ENCODE measurements around the gene LRTM1.

LRTM1 gene

GRCh38 chr3:54928046-54928770, at the start of gene LRTM1:
Gene LRTM1 (minus strand): TSS chr3:54928059. CDS start chr3:54927911, 148 bp downstream.
- DNase-seq = no peak

- no peak for DNase-seq
These were observed 49.6 kb upstream of the LRTM1 start for GRCh38 chr3:54977439-54977838.

GRCh38 chr3:54970895-54971294, 43.0 kb upstream of the LRTM1 start:
- no peak for DNase-seq

DNA sequence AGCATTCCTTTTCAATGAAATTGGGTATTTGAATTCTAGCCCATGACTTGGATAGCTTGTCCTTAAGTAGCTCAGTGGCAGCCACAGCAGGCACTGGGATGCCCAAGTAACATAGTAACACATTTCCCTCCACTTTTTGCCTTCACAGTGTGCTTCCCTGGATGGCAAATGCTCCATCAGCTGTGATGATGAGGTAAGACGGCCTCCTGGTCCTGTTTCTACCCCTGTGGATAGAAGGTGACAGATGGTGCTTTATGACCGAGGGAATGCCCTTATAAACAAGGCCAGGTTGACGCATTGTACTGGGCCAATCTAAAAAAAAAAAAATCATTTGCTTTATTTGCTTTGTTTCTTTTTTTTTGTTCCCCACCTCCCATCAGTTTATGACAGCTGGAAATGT, 41.8 kb upstream of the LRTM1 start:
- DNase-seq = peak; percentile 78

- peak; percentile 78 for DNase-seq
These were observed 40.8 kb upstream of the LRTM1 start for GRCh38 chr3:54968546-54969172.

DNA sequence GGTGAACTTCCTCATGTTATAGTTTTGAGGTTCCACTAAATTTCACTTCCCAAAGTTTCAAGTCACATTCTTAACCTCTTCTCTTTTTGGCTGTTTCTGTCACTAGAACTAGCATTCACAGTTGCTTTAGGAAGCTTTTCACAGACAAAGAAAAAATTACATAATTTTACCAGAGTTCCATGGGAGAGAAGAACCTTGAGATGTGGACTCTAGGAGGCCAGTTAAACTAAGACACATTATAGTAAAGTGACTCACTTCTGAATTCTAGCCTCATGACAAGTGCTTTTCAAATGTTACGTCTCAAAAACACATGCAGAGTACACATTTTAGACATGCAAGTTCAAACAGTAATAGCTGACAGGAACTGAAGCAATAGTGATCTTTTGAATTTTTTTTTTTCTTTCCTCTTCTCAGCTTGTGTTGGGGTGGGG, 39.9 kb upstream of the LRTM1 start:
- no peak for DNase-seq

DNA sequence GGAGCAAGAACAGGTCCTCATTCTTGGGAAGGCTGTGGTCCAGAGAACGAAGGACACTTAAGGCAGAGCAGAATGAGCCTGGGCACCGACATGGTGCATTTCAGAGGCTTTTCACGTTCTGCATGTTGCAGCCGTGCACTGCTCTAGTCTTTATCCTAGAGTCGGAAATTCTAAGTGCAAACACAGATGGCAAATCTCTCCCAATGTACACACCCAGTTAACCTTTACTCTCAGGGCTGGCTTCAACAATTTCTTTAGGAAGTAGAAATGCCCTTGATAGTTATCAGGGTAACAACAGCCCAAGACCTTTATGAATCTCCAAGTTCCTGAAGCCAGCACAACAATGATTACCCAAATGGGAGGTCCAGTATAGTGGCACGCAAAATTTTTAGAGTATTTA, 39.1 kb upstream of the LRTM1 start:
- peak; percentile 40 for DNase-seq

DNA sequence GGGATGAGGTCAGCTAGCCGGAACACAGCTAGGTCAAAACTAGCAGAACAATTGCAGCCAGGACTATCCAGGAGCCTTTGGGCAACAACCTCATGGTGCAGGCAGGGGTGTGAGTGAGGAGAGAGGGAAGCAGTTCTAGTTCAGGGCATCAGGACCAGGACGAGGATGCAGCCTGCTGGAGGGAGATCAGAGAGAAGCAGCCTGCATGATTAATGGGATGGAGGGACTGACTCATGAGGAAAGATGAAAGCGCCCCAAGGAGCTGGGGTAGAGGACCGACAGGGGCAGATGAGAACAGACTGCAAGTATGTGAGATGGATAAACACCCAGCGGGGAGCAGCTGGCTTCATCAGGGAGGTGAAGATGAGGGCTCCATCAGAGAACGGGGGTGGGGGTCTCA, 37.9 kb upstream of the LRTM1 start:
- no peak for DNase-seq

DNA sequence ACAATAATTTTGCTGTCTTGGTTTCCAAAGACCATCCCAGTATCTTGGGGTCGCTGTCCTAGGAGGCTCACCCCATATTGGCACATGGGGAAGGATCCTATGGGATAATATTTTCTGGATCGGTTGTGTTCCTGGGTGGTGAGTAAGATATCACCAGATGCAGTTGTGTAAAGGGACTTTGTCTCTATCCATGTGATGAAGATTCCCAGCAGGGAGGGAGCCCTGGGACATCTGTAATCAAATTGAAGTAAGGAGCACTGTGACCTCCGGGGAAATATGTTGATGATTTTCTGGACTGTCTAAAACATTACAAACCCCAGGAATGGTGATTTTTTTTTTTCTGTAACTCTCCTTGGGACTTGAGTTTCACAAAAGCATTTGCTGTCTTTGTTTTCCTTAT, 36.2 kb upstream of the LRTM1 start:
- no peak for DNase-seq

DNA sequence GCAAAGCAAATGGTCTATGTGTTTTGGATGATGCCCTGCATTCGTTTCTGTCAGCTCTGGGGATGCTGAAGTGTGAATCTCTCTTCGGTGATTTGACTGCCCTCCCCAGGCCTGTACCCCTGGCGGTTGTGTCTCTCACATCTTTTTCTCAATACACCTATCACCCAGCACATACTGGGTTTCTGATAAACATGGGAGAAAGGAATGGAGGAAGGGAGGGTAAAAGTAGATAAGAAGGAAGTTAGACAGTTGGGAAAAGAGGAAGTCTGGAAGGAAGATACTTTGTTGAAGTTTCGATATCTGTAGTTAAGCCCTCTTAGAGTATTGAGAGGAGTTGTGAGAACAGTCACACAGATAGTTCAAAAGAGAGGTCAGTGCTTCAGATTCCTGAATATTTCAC, 35.8 kb upstream of the LRTM1 start:
- DNase-seq = no peak

- no peak for DNase-seq
These were observed 34.3 kb upstream of the LRTM1 start for GRCh38 chr3:54962200-54962599.

- no peak for DNase-seq
These were observed 32.8 kb upstream of the LRTM1 start for GRCh38 chr3:54960701-54961100.

DNA sequence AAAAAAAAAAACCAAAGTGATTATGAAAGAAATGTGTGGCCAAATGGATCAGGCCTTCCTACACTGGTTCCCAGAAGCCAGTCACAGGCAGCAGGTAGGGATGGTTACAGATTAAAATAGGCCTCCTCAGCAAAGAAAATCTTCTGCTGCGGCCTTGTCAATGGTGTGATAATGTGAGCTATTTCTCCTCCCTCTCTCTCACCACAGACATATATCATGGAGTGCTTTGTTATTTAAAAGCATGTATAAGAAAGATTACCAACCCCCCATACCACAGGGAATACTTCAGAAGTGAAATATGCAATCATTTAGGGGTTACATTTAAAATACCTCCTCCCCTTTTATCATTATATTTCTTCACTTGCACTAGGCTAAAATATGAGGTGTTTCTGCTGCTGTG, 32.2 kb upstream of the LRTM1 start:
- DNase-seq = no peak

GRCh38 chr3:54957711-54958110, 29.9 kb upstream of the LRTM1 start:
- peak; percentile 9 for DNase-seq

DNA sequence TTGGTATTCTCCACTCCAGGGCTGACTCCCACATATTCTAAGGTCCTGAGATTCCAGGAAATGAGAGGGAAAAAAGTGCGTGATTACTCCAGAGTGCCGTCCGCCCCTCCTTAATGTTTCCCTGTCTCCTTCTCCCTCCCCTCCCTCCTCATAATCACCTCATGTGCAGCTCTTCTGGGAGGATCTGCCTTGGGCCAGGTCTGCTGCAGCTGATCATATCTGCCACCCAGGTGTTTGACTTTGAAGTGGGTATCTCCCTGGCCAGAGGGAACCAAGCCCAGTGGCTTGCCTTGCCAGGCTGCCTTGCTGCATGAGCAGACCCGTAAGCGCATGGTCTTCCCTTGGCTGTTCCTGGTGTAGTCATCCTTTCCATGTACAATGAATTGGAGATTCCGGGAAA, 28.1 kb upstream of the LRTM1 start:
- DNase-seq = no peak

- no peak for DNase-seq
These were observed 27.6 kb upstream of the LRTM1 start for GRCh38 chr3:54955496-54955895.

DNA sequence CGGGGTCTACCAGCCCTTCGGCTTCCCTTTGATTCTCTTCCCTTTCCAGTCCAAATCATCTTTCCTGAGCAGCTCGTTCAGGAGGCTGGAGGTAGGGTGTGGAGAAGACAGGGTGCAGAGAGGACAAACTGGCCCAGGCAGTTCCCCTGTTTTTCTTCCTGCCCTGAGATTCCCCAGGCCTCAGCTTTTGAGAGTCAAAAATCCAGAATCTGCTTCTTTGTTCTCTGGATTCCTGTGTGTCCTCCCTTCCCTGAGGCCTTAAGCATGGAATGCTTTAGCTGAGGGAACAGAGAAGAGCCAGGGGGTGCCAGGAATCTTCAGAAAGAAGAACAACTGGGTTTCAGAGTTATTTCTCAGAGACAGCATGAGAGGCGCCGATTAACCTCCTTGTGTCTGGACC, 26.7 kb upstream of the LRTM1 start:
- no peak for DNase-seq

DNA sequence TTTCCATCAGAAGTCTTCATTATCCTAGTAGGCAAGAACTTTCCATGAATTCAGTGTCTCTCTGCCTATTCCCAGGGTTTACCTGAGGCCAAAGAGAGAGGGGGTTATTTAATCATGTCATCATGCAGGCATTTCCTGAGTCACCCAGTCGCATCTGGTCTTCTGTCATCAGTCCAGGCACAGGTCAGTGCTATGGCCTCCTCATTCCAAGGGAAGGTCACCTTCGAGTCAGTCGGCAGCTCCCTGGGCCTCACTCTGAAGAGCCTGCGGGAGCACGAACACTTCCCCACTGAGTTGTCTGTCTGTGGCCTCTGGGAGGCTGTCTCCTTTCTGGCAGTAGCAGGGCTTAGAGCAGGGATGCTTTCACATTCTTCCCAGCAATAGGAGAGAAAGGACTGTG, 26.2 kb upstream of the LRTM1 start:
- DNase-seq = no peak

DNA sequence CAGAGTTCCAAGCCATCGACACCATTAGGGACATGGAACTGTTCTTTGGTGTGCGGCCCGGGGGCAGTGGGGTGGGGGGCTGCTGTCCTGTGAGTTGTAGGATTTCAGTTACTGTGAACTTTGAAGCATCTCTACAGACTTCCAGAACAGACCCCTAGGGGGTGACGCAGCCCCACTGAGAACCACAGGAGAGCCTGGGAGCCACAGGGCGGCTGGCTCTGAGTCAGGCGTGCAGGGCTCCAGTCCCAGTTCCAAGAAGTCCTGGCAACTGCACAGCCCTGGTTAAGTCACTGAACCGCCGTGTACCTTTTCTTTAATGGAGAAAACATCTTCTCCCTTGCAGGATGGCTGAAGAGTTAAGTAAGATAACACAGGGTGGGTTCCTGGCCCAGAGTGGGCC, 23.5 kb upstream of the LRTM1 start:
- peak; percentile 14 for DNase-seq

GRCh38 chr3:54950391-54951003, 22.6 kb upstream of the LRTM1 start:
- DNase-seq = no peak

DNA sequence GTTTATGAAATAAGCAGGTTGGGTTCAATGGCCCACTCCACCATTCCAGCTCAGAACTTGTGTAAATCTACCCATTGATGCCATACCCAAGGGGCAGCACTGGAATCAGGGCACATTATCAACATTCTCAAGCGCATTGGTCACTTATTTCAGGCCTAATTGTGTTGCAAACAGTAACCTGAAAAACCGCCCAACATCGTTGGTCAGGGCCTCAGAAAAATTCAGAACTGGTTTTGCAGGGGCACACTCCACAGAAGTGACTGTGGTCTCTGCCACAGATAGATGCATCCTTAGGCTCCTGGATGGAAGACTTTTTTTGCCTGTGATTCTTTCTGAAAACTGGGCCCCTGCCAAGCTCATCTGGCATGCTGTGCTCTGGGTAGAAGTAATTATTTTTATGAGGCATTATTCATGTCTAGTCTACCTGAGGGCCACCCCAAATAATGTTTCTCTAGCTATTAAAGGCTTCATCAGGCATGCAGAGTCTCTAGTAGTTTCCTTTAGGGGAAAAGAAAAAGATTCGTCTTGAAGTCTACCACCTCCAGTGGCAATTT, 21.7 kb upstream of the LRTM1 start:
- no peak for DNase-seq

DNA sequence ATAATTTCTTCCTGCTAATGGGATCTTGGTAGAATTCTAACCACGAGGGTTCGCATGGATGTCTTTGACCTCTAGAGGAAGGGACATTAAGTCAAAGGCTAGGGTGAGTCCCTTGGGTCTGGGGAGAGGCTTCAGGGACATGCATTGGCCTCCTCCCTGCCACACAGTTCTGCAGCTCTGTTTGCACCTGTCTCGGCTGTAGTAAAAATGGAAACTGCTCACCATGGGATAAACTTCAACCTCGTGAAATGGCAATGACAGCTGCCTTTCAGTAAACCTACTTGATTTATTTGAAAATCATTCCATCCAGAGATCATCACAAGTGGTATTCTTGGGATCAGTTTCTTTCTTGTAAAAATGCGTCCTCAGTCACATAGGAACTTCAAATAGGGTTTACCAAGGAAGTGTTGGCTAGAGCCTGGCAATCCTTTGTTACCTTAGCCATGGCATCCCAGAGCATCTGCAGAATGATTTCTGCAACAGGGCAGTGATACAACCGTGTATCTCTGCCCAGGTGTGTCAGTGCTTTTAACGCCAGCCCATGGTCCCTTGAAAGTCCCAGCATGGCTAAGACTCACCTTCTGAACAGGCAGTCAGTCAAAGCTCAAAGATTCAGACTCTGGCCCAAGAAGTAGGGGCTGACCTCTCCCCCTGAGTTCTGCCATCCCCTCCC, 14.0 kb upstream of the LRTM1 start:
- no peak for DNase-seq

DNA sequence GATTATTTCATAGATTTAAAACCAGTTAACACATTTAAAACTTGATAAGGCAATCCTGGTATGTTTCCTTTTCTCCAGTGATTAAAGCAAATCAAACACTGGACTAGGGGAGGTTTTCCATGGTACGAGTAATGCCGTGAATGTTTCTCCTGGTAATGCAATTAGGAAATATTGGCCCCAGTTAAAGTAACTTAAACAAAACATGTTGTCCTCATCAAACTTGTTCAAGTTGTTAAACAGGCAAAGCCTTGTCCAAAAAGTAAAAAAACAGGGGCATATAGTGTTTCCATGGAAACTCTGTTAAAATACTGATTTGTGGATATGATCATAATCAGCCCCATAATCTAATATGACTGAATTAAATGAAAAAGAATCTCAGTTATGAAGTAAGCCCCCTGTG, 13.1 kb upstream of the LRTM1 start:
- no peak for DNase-seq
